ENCODE measurements around the gene PHLDB1.
A peak's percentile ranks its signal among the peaks of the same experiment; 100 is the strongest.
"Not testable (repeated sequence)": the region's sequence is repeated elsewhere in the genome, so short reads cannot be mapped to it uniquely, and the experiment has no call there.

Gene PHLDB1

GRCh38 chr11:118607401-118608359, at the start of gene PHLDB1:
Gene PHLDB1, plus strand, starts transcription at chr11:118607615. Its CDS starts 6,222 bp downstream, at chr11:118613837.
- no peak for DNase-seq (ENCODE audit: low read depth in 2 of 2)

- no peak for DNase-seq (ENCODE audit: low read depth in 2 of 2)
Measured at GRCh38 chr11:118560806-118561205, 46.6 kb upstream of the PHLDB1 start.

GRCh38 chr11:118565051-118565450, 42.4 kb upstream of the PHLDB1 start:
- DNase-seq (ENCODE audit: low read depth in 2 of 2): no peak

GRCh38 chr11:118569670-118570069, 37.7 kb upstream of the PHLDB1 start:
- DNase-seq (ENCODE audit: low read depth in 2 of 2): no peak

- no peak for DNase-seq (ENCODE audit: low read depth in 2 of 2)
Measured at GRCh38 chr11:118570787-118571186, 36.6 kb upstream of the PHLDB1 start.

- not testable (repeated sequence) for DNase-seq (ENCODE audit: low read depth in 2 of 2)
Measured at GRCh38 chr11:118571701-118572060, 35.7 kb upstream of the PHLDB1 start.

GRCh38 chr11:118572061-118572980, 35.1 kb upstream of the PHLDB1 start, which contains the start of gene ARCN1:
Gene ARCN1, plus strand, starts transcription at chr11:118572409. Its CDS starts 139 bp downstream, at chr11:118572548.
- peak; percentile 56 to 63 for DNase-seq (ENCODE audit: low read depth in 2 of 2)

GRCh38 chr11:118572981-118573550, 34.3 kb upstream of the PHLDB1 start:
- no peak for DNase-seq (ENCODE audit: low read depth in 2 of 2)

- no peak for DNase-seq (ENCODE audit: low read depth in 2 of 2)
Measured at GRCh38 chr11:118574636-118575035, 32.8 kb upstream of the PHLDB1 start.

GRCh38 chr11:118577995-118578394, 29.4 kb upstream of the PHLDB1 start:
- DNase-seq (ENCODE audit: low read depth in 2 of 2): not testable (repeated sequence)

- no peak for DNase-seq (ENCODE audit: low read depth in 2 of 2)
Measured at GRCh38 chr11:118581057-118581456, 26.4 kb upstream of the PHLDB1 start.

- DNase-seq (ENCODE audit: low read depth in 2 of 2): no peak
Measured at GRCh38 chr11:118587952-118588351, 19.5 kb upstream of the PHLDB1 start.

GRCh38 chr11:118592616-118593367, 14.6 kb upstream of the PHLDB1 start:
- DNase-seq (ENCODE audit: low read depth in 2 of 2): no peak

GRCh38 chr11:118594984-118595383, 12.4 kb upstream of the PHLDB1 start:
- not testable (repeated sequence) for DNase-seq (ENCODE audit: low read depth in 2 of 2)

GRCh38 chr11:118596224-118597146, 10.9 kb upstream of the PHLDB1 start:
- DNase-seq (ENCODE audit: low read depth in 2 of 2): no peak

- no peak for DNase-seq (ENCODE audit: low read depth in 2 of 2)
Measured at GRCh38 chr11:118597556-118597955, 9.9 kb upstream of the PHLDB1 start.

GRCh38 chr11:118602331-118602730, 5.1 kb upstream of the PHLDB1 start:
- no peak for DNase-seq (ENCODE audit: low read depth in 2 of 2)

GRCh38 chr11:118603709-118604108, 3.7 kb upstream of the PHLDB1 start:
- not testable (repeated sequence) for DNase-seq (ENCODE audit: low read depth in 2 of 2)

GRCh38 chr11:118604566-118604965, 2.8 kb upstream of the PHLDB1 start:
- no peak for DNase-seq (ENCODE audit: low read depth in 2 of 2)
